Measurements from ENCODE around the gene ATP6V0A4.

The ATP6V0A4 gene

DNA sequence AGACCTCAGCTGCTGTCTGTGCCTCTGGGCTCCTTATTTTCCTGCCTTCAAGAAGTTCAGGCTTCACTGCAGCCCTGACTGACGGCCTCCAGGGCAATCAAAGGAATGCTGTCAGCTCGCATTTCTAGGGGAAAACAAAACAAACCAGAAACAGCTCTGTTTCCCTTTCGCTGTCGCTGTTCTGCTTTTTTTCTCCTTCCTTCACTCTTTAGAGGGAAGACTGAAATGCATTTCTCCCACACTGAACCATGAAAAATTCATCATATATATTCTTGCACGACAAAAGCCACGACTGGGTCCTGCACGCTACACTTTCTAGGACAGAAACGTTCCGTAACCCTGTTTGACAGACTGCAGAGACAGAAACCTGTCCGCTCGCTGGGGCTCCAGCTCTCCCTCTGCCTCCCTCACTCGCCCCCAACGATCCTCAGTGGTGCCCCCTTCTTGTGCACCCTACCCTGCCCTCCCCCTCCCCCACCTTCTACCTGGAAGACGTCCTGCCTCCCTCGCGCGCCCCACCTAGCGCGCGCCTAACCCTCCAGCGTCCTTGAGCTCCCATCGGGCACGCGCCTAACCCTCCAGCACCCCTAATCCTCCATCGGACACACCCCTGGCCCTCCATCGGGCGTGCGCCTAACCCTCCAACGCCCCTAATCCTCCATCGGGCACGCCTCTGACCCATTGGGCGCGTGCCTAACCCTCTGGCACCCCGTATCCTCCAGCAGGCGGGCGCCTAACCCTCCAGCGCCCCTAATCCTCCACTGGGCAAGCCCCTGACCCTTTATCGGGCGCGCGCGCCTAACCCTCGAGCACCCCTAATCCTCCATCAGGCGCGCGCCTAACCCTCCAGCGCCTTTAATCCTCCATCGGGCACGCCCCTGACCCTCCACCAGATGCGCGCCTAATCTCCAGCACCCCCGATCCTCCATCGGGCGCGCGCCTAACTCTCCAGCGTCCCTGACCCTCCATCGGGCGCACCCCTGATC lies 134.0 kb downstream of the ATP6V0A4 start:
- DNase-seq (ENCODE audit: low read depth in 1 of 2, low spot score in 1 of 2) = no peak

DNA sequence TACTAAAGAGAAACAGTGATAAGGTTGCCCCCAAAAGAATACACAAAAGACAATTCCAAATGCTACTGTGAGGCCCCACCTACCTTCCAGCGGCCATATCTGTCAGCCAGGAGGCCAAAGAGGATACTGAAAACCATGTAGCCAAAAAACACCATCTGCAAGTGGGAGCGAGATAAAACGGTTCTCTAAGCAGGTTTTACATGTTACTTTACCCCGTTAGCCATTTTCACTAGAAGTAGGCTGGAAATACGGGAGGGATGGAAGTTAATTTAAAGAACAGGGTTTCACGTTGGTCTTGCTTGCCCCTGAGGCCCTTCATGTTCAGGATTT lies 135.0 kb downstream of the ATP6V0A4 start:
- DNase-seq (ENCODE audit: low read depth in 1 of 2, low spot score in 1 of 2) = no peak

DNA sequence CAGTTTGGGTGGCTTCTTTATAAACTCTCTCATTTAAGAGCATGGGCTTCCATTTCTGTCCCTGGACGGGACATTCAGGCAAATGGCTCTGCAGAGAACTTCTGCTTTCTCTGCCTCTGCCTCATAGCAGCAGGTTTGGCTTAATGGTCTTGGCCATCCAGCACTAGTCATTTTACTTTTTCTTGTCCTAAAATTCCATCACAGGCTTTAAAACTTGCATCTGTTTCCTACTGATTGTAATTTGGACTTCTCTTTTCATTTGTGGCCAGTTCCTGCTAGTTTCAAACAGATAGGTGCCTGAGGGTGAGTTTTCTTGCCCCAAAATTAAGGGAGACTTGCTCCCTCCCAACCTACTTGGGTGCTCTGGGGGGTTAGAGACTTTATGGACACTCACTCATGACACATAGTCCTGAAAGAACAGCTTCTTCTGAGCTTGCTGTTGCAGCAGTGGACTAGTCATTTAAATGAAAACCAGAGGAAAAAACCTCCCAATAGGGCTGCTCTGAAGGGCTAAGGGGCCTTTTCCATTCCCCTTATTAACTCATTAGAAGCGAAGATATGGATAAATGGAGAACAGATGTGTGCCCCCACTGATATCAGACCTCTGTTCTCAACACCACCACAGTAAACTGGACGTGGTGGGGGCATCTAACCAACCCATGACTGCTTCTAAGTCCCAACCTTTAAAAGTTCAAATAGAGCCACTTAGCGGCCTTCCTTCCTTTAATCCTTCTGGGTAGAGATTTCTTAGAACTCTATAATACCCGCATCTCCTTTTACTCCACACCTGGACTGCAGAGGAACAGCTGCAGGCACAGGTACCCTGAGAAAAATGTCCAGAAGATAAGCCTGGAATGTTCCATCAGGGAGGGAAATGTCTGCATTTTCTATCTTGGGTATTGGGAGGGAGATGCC lies 135.7 kb downstream of the ATP6V0A4 start:
- no peak for DNase-seq (ENCODE audit: low read depth in 1 of 2, low spot score in 1 of 2)

DNA sequence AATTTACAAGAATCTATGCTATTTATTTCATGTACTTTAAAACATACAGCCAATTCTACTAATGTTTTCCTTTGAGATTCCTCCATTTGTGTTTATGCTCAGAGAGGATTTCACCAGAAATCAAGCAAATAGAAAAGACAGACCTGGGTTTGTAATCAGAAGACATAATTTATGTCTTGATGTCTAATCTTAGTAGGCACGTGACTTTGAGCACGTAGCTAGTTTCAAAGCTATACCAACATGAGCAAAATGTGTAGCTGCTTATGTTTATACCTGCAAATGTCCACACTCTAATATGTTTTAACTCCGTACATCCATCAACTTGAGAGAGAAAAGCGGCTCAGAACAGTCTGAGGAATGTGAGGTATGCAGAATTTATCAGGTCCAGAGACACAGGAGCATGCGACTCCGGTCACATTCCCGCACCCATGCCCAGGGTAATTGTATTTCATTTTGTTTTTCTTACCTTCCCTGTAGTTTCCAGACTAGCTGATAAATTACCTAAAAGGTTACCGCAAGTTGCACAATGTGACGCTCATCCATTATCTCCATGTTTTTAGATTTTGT lies 136.8 kb downstream of the ATP6V0A4 start:
- DNase-seq (ENCODE audit: low read depth in 1 of 2, low spot score in 1 of 2) = no peak

DNA sequence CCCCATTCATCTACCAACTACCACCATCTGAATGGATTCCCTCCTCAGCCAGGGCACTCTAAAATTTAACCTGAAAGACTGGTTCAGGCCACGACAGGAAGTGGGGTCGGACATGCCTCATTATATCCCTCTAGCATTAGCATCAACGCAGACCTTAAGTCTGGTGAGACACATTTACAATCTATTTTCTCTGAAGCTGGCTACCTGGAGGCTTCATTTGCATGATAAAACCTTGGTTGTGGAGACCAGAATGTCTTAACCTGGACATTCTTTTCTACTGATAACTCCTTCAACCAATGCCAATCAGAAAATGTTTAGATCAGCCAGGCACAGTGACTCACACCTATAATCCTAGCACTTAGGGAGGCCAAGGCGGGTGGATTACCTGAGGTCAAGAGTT lies 139.1 kb downstream of the ATP6V0A4 start:
- no peak for DNase-seq (ENCODE audit: low read depth in 1 of 2, low spot score in 1 of 2)

DNA sequence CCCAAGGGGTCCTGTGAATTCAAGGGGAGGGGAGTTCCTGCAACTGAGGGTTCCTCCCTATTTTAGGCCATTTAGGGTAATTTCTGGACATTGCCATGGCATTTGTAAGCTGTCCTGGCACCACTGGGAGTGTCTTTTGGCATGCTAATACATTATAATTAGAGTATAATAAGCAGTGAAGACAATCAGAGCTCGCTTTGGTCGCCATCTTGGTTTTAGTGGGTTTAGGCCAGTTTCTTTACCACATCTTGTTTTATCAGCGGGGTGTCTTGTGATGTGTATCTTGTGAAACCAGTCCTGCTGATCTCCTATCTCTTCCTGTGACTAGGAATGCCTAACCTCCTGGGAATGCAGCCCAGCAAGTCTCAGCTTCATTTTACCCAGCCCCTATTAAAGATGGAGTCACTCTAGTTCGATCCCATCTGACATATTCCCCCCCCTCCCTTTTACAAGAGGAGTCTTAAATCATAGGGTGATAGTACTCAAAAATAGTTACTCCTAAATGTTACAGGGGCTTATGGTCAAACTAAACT lies 140.1 kb downstream of the ATP6V0A4 start:
- DNase-seq (ENCODE audit: low read depth in 1 of 2, low spot score in 1 of 2) = no peak

DNA sequence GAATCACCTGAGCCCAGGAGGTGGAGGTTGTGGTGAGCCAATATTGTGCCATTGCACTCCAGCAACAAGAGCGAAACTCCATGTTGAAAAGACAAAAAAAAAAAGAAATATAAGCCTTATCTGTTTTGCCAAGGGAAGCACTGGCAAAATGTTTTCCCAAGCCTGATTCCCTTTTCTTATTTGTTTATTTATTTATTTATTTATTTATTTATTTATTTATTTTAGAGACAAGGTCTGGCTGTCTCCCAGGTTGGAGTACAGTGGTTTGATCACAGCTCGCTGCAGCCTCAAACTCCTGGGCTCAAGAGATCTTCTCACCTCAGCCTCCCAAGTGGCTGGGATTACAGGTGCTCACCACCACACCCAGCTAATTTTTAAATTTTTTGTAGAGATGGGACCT lies 141.0 kb downstream of the ATP6V0A4 start:
- DNase-seq (ENCODE audit: low read depth in 1 of 2, low spot score in 1 of 2) = no peak
